SJCRH30 (cell line): Measurements from ENCODE around the gene SLC25A23. TPM values are rescaled to one million over a fixed set of nuclear protein-coding genes. Genes with fewer than 3 reads are reported as not detected.
A peak's percentile ranks its signal among the peaks of the same experiment; 100 is the strongest.
"Not testable (repeated sequence)": the region's sequence is repeated elsewhere in the genome, so short reads cannot be mapped to it uniquely, and the experiment has no call there.

ENCODE experiments used
- DNase-seq, 2 experiments: peaks; one replicate each; pipeline ENCODE4 v3.0.0-alpha.2; 2015 to 2020
- H3K27ac ChIP-seq: fragments of 250-450 bp; sonication (Bioruptor Pico); 2 replicates; pipeline ENCODE4 v1.5.1; 2020; ENCODE audit warnings: mild to moderate bottlenecking, moderate library complexity
- H3K27me3 ChIP-seq: fragments of 250-450 bp; sonication (Bioruptor Pico); 2 replicates; pipeline ENCODE4 v1.5.1; 2020; ENCODE audit warnings: mild to moderate bottlenecking, moderate library complexity
- H3K36me3 ChIP-seq: fragments of 250-450 bp; sonication (Bioruptor Pico); 2 replicates; pipeline ENCODE4 v1.5.1; 2020; ENCODE audit warnings: mild to moderate bottlenecking, moderate library complexity
- H3K4me1 ChIP-seq: fragments of 250-450 bp; sonication (Bioruptor Pico); 2 replicates; pipeline ENCODE4 v1.5.1; 2020; ENCODE audit warnings: mild to moderate bottlenecking, moderate library complexity
- H3K4me3 ChIP-seq: fragments of 250-450 bp; sonication (Bioruptor Pico); 2 replicates; pipeline ENCODE4 v1.5.1; 2020; ENCODE audit warnings: mild to moderate bottlenecking, moderate library complexity
- H3K9me3 ChIP-seq: fragments of 250-450 bp; sonication (Bioruptor Pico); replicated peaks from 2 replicates; pipeline ENCODE4 v1.5.1; 2020; ENCODE audit warnings: mild to moderate bottlenecking, moderate library complexity
- total RNA-seq: library from RNA; depleted of rRNA; stranded (reverse); fragments of >200 nt; shearing (Covaris generic); gene quantifications from 2 replicates; pipeline ENCODE4 v1.2.3, GENCODE V29; 2014; rRNA removed

SLC25A23 gene
- 9.6 and 12.4 TPM in 2 replicates for total RNA-seq

GRCh38 chr19:6459262-6460098, at the start of gene SLC25A23:
TSS of gene SLC25A23 (minus strand) at chr19:6459792. CDS start at chr19:6459628, 164 bp downstream.
- Histone ChIP-seq H3K36me3 (no peaks in the 10 kb centered on the region), H3K9me3 (no peaks in the 10 kb centered on the region), H3K4me3 (peak within 1 kb of the TSS; percentile 56), H3K27ac (no peak within 1 kb of the TSS), H3K27me3 (no peaks in the 10 kb centered on the region), H3K4me1 (no peaks in the 10 kb centered on the region)
- peak; percentile 66 to 70 for DNase-seq

DNA sequence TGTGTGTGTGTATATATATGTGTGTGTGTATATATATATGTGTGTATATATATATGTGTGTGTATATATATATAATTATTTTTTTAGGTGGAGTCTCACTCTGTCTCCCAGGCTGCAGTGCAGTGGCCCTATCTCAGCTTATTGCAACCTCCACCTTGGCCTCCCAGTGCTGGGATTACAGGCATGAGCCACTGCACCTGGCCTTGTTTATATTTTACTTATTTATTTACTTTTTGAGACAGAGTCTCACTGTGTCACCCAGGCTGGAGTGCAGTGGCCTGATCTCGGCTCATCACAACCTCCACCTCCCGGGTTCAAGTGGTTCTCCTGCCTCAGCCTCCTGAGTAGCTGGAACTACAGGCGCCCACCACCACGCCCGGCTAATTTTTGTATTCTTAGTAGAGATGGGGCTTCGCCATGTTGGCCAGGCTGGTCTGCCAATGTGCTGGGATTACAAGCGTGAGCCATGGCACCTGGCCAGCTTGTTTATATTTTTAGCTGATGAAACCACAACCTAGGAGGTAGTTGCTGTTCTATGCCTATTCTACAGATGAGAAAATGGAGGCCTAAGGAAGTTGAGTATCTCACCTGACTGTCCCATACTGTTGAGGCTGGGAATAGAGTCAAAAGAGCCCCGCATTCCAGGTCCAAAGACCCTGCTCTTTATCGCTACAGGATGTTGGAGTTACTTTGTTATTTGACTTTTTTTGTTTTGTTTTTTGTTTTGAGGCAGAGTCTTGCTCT, 48.6 kb upstream of the SLC25A23 start:
- H3K36me3 ChIP-seq, DNase-seq, H3K27ac ChIP-seq, H3K4me1 ChIP-seq, H3K27me3 ChIP-seq, H3K4me3 ChIP-seq, H3K9me3 ChIP-seq: not testable (repeated sequence)

DNA sequence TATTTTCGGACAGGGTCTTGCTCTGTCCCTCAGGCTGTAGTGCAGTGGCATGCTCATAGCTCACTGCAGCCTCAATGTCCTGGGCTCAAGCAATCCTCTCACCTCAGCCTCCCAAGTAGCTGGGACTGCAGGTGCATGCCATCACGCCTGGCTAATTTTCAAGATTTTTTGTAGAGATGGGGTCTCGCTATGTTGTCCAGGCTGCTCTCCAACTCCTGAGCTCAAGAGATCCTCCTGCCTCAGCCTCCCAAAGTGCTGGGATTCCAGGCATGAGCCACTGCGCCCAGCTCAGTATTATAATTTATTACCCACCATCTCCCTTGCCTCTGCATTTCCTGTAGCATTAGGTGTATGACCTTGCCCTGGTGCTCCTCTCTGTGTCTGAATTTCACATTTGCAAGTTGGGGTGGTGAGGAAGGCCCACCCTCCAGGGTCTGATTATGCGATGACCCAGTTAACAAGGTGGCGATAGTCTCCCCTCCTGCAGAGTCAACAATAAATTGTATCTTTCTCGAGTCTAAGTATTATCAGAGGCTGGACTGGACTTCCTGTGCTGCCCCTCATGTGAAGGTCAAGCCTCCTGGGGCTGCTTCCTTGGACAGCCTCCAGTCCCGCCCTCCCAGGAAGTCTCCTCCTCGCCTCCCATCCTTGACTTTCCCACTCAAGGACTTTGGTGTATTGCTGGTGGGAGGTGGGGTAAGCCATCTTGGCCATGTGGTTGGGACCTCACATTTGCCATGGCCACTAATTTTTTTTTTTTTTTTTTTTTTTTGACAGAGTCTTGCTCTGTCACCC, 44.0 kb upstream of the SLC25A23 start:
- no peaks in the 10 kb centered on the region for H3K9me3 ChIP-seq
- H3K27ac ChIP-seq = no peak overlapping the region
- no peaks in the 10 kb centered on the region for H3K4me1 ChIP-seq
- H3K27me3 ChIP-seq = no peaks in the 10 kb centered on the region
- no peak for DNase-seq
- no peaks in the 10 kb centered on the region for H3K36me3 ChIP-seq
- no peak overlapping the region for H3K4me3 ChIP-seq

DNA sequence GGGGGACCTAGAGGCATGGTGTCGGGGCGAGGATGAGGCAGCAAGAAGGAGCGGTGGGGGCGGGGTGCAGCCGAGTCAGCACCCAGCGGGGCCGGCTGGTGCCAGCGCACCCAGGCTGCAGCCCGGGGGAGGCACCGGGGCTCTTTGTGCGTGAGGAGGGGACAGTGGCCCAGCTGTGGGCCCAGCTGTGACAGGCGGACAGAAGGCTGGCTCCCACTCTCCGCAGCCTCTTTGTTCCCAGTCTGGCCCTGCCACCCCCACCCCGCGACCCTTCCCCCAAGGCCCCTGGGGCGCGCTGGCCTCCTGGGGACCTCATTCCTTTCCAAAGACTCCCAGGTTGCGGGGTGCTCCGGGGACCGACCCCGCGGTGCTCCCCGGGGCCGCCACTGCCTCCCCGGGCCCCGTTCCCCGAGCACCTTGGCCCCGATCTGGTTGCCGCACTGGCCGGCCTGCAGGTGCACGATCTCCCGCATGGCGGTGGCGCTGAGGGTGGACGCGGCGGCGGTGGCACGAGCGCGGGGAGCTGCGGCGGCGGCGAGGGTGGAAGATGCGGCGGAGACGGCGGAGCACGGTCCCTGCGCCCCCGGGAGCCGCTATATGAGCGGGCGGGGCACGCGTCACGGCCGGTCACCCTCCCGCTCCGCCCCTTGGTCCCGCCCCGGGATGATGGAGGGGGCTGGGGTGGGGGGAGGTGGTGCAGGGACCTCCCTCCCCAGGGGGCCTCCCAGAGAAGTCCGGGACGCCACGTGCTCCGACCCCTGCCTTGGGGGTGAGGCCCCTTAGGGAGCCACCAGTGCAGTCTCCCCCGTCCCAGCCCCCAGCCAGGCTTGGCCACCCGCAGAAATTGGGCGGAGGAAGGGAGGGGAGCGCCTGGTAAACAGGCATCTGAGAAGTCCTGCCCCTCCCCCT, 42.4 kb upstream of the SLC25A23 start, which contains the start of gene TUBB4A:
Gene TUBB4A (minus strand): TSS at position 570 of the 909 bp plus-strand sequence. CDS start 97 bp downstream, at position 473.
- DNase-seq = no peak
- Histone ChIP-seq H3K4me1 (no peaks in the 10 kb centered on the region), H3K27me3 (no peaks in the 10 kb centered on the region), H3K36me3 (no peaks in the 10 kb centered on the region), H3K9me3 (no peaks in the 10 kb centered on the region), H3K4me3 (no peak within 1 kb of the TSS), H3K27ac (no peak within 1 kb of the TSS)

GRCh38 chr19:6500837-6501739, 41.5 kb upstream of the SLC25A23 start:
- no peaks in the 10 kb centered on the region for H3K9me3 ChIP-seq
- no peaks in the 10 kb centered on the region for H3K27me3 ChIP-seq
- no peak overlapping the region for H3K4me3 ChIP-seq
- no peak overlapping the region for H3K27ac ChIP-seq
- H3K4me1 ChIP-seq = no peaks in the 10 kb centered on the region
- DNase-seq = no peak
- no peaks in the 10 kb centered on the region for H3K36me3 ChIP-seq

DNA sequence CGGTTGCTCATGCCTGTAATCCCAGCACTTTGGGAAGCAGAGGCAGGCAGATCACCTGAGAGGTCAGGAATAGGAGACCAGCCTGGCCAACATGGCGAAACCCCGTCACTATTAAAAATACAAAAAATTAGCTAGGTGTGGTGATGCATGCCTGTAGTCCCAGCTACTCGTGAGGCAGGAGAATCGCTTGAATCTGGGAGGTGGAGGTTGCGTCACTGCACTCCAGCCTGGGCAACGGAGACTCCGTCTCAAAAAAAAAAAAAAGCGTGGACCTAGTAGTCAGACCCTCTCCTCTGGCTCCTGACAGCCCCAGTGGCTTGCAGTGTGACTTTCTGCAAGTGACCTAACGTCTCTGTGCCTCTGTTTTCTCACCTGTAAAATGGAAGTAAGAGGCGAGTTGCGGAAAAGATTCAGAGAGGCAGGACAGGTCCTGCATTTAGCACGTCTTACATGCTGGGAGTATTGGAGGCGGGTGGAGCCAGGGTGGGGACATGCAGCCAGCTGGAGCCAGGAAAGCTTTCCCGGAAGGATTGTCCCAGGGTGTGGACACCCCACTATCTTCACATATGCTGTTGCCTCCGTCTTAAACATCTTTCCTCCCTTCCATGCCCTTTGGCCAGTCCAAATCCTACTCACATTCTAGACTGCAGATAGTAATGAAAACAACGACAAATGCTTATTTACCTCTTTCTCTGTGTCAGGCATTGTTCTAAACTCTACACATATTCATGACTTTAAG, 39.6 kb upstream of the SLC25A23 start:
- H3K36me3 ChIP-seq = no peaks in the 10 kb centered on the region
- H3K27me3 ChIP-seq = no peaks in the 10 kb centered on the region
- no peaks in the 10 kb centered on the region for H3K9me3 ChIP-seq
- DNase-seq = no peak
- H3K27ac ChIP-seq = no peak overlapping the region
- no peak overlapping the region for H3K4me3 ChIP-seq
- no peaks in the 10 kb centered on the region for H3K4me1 ChIP-seq

- no peak for DNase-seq
- H3K4me1 ChIP-seq = no peaks in the 10 kb centered on the region
- H3K27me3 ChIP-seq = no peaks in the 10 kb centered on the region
- H3K27ac ChIP-seq = no peak overlapping the region
- no peak overlapping the region for H3K4me3 ChIP-seq
- no peaks in the 10 kb centered on the region for H3K36me3 ChIP-seq
- H3K9me3 ChIP-seq = no peaks in the 10 kb centered on the region
Measured at GRCh38 chr19:6498294-6499036, 38.9 kb upstream of the SLC25A23 start.

DNA sequence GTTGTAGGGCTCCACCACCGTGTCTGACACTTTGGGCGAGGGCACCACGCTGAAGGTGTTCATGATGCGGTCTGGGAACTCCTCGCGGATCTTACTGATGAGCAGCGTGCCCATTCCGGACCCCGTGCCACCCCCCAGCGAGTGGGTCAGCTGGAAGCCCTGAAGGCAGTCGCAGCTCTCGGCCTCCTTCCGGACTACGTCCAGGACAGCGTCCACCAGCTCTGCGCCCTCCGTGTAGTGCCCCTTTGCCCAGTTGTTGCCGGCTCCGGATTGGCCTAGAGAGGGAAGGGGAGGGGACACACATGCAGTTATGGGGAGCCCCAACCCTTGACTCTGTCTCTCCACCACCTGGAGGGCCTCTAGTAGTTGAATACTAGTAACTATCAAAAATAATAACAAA, 36.4 kb upstream of the SLC25A23 start:
- no peak overlapping the region for H3K4me3 ChIP-seq
- H3K36me3 ChIP-seq = no peaks in the 10 kb centered on the region
- no peak for DNase-seq
- H3K27me3 ChIP-seq = no peaks in the 10 kb centered on the region
- no peak overlapping the region for H3K27ac ChIP-seq
- no peaks in the 10 kb centered on the region for H3K9me3 ChIP-seq
- no peaks in the 10 kb centered on the region for H3K4me1 ChIP-seq

- H3K4me1 ChIP-seq = no peaks in the 10 kb centered on the region
- DNase-seq = no peak
- no peaks in the 10 kb centered on the region for H3K36me3 ChIP-seq
- no peak overlapping the region for H3K27ac ChIP-seq
- H3K27me3 ChIP-seq = no peaks in the 10 kb centered on the region
- H3K4me3 ChIP-seq = no peak overlapping the region
- H3K9me3 ChIP-seq = no peaks in the 10 kb centered on the region
Measured at GRCh38 chr19:6494438-6495036, 34.9 kb upstream of the SLC25A23 start.

- Histone ChIP-seq H3K27me3 (no peaks in the 10 kb centered on the region), H3K27ac (no peak overlapping the region), H3K4me1 (no peaks in the 10 kb centered on the region), H3K9me3 (no peaks in the 10 kb centered on the region), H3K4me3 (no peak overlapping the region), H3K36me3 (no peaks in the 10 kb centered on the region)
- DNase-seq = no peak
Measured at GRCh38 chr19:6491802-6492592, 32.4 kb upstream of the SLC25A23 start.

DNA sequence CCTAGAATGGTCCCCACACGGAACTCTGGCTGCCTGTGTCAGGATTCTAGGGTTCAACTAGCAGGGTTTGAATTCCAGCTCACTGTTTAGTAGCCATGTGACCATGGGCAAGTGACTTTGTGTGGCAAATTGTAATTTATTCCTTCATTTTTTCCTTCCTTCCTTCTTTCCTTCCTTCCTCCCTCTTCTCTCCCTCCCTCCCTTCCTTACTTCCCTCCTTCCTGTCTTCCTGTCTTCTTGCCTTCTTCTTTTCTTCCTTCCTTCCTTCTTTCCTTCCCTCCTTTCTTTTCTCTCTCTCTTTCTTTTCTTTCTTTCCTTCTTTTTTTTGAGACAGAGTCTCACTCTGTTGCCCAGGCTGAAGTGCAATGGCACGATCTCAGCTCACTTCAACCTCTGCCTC, 30.5 kb upstream of the SLC25A23 start:
- Histone ChIP-seq H3K4me3 (no peak overlapping the region), H3K27me3 (no peaks in the 10 kb centered on the region), H3K9me3 (no peaks in the 10 kb centered on the region), H3K27ac (no peak overlapping the region), H3K4me1 (no peaks in the 10 kb centered on the region), H3K36me3 (no peaks in the 10 kb centered on the region)
- no peak for DNase-seq
